ENCODE results near the gene ZNF774. TPM values are rescaled to one million over a fixed set of nuclear protein-coding genes. Genes with fewer than 3 reads are reported as not detected.
"Not testable (repeated sequence)": the region's sequence is repeated elsewhere in the genome, so short reads cannot be mapped to it uniquely, and the experiment has no call there.

Gene ZNF774
- polyA plus RNA-seq, 4 donors: 3.5 to 7.0 (median 5.7) TPM

GRCh38 chr15:90344662-90345061 is 7.4 kb upstream of the ZNF774 start:
- DNase-seq (ENCODE audit: low read depth in 4 of 4, low spot score in 2 of 4): no peak

DNA sequence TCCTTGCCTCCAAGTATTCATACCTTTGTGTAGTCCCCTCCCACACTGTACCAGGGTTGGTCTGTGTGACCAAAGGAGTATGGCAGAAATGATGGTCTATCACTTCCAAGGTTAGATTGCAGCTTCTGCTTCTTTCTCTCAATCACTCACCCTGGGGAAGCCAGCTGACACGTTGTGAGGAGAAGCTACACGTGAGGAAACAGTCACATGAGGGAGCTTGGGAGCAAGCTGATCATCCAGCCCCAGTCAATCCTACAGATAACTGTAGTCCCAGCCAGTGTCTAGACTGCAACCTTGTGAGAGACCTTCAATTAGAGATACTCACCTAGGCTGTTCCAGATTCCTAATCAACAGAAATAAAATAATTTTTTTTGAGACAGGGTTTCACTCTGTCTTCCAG is 6.2 kb upstream of the ZNF774 start:
- no peak for DNase-seq (ENCODE audit: low read depth in 4 of 4, low spot score in 2 of 4)

DNA sequence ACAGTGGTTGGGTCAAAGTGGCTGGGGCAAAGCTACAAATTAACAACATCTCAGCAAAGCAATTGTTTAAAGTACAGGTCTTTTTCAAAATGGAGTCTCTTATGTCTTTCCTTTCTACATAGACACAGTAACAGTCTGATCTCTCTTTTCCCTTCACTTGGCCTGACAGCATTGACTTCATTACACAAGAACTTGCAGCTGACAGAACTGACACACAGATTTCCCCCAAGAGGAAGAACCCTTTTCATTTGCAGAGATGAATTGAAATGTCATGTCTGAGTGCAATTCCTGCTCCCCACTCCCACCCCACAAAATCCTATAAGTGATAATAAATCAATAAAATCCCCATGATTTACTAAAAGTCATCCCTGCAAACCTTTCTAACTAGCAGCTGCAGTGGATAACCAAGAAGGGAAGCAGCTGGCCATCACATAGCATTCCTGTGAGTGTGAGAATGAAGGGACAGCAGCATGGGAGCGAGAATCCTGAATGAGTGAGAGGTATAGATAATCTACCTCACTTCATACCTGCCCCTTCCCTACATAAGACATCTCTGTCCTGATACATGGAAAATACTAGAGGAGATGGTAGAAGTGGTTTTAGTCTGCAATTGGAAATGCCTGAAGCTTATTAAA is 4.5 kb upstream of the ZNF774 start:
- DNase-seq (ENCODE audit: low read depth in 4 of 4, low spot score in 2 of 4): not testable (repeated sequence)

- DNase-seq (ENCODE audit: low read depth in 4 of 4, low spot score in 2 of 4): no peak
Observed at GRCh38 chr15:90348456-90348855, 3.6 kb upstream of the ZNF774 start.

GRCh38 chr15:90349072-90349471 is 3.0 kb upstream of the ZNF774 start:
- no peak for DNase-seq (ENCODE audit: low read depth in 4 of 4, low spot score in 2 of 4)

- DNase-seq (ENCODE audit: low read depth in 4 of 4, low spot score in 2 of 4): no peak
Observed at GRCh38 chr15:90349821-90350220, 2.3 kb upstream of the ZNF774 start.

GRCh38 chr15:90351479-90352106 is 491 bp upstream of the ZNF774 start:
- no peak for DNase-seq (ENCODE audit: low read depth in 4 of 4, low spot score in 2 of 4)

- DNase-seq (ENCODE audit: low read depth in 4 of 4, low spot score in 2 of 4): no peak
Observed at GRCh38 chr15:90354986-90355385, 2.9 kb downstream of the ZNF774 start.

DNA sequence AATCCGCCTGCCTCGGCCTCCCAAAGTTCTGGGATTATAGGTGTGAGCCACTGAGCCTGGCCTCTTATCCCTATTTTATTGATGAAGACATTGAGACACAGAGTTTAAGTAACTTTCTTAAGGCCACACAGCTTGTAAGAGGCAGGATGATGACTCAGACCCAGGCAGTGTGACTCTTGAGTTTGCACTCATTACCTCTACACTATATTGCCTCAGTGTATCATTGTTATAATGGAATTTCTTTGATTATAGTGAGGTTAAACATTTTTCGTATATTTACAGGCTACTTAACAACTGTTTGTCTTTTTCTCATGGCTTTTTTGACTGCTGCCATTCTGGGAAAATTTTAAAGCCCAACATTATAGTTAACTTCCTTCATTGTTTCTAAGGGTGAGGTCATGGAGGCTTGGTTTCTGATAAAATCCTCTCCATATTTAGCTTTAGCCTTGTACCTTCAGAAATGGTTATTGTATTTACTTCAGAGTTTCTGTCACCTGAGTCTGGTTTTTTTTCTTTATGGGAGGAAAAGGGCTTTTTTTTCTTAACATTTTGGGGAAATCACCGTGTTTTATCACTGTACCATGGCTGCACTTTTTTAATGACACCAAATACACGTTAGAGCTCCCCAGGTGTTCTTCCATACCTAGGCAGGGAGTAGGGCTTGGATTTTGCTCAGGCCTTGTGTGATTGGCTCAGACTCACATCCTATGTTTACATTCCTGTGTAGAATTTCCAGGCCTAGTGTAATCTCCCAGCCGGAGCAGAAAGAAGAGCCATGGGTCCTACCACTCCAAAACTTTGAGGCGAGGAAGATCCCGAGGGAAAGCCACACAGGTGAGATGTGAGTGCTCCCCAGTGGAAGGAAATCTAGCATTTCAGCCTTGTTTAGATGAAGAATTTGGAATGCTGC is 6.3 kb downstream of the ZNF774 start:
- no peak for DNase-seq (ENCODE audit: low read depth in 4 of 4, low spot score in 2 of 4)

- DNase-seq (ENCODE audit: low read depth in 4 of 4, low spot score in 2 of 4): no peak
Observed at GRCh38 chr15:90360746-90361145, 8.7 kb downstream of the ZNF774 start.

GRCh38 chr15:90362936-90363212 is 10.8 kb downstream of the ZNF774 start:
- no peak for DNase-seq (ENCODE audit: low read depth in 4 of 4, low spot score in 2 of 4)

GRCh38 chr15:90364251-90364650 is 12.2 kb downstream of the ZNF774 start:
- DNase-seq (ENCODE audit: low read depth in 4 of 4, low spot score in 2 of 4): no peak

- no peak for DNase-seq (ENCODE audit: low read depth in 4 of 4, low spot score in 2 of 4)
Observed at GRCh38 chr15:90365414-90366055, 13.5 kb downstream of the ZNF774 start.

GRCh38 chr15:90367576-90367975 is 15.5 kb downstream of the ZNF774 start:
- no peak for DNase-seq (ENCODE audit: low read depth in 4 of 4, low spot score in 2 of 4)

GRCh38 chr15:90375071-90375470 is 23.0 kb downstream of the ZNF774 start:
- DNase-seq (ENCODE audit: low read depth in 4 of 4, low spot score in 2 of 4): no peak

DNA sequence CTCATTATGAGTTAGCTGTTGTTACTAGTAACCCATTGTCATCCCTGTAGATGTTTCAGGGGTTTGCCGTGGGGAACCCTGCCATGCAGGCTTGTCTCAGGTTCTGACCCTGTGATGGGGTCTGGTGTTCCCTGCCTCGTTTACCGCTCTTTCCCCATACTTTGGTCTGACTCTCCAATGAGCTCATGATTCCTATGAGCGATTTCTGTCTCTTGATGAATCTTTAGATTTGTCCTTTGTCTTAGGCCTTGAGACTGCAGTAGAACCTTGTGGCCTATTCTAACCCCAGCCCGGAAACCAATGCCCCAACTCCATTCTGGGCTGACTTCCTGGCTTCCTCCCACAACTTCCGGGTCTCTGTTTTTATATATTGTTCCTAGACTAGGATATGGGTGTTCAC is 24.7 kb downstream of the ZNF774 start:
- no peak for DNase-seq (ENCODE audit: low read depth in 4 of 4, low spot score in 2 of 4)

- no peak for DNase-seq (ENCODE audit: low read depth in 4 of 4, low spot score in 2 of 4)
Observed at GRCh38 chr15:90379263-90379662, 27.2 kb downstream of the ZNF774 start.

GRCh38 chr15:90381515-90381914 is 29.4 kb downstream of the ZNF774 start:
- no peak for DNase-seq (ENCODE audit: low read depth in 4 of 4, low spot score in 2 of 4)

DNA sequence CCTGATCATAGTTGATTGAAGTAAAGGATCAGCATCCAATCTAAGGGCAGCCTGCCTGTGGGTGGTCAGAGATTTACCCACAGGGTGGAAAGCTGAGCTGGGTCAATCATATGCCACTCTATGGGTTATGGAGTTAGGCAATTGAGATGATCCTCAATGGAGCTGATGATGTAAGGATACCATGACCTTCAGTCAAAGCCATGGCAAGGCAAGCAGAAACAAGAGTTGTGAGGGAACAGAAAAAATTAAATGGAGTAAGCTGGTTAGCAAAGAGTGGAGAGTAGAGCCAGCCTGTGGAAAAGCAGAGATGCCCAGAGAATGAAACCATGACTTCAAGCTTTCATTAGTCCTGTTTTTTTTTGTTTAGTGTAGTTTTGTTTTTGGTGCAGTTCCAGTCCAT is 30.2 kb downstream of the ZNF774 start:
- no peak for DNase-seq (ENCODE audit: low read depth in 4 of 4, low spot score in 2 of 4)

GRCh38 chr15:90386221-90386620 is 34.1 kb downstream of the ZNF774 start:
- DNase-seq (ENCODE audit: low read depth in 4 of 4, low spot score in 2 of 4): no peak
